ENCODE measurements around the gene NRP1. TPM values are rescaled to one million over a fixed set of nuclear protein-coding genes. Genes with fewer than 3 reads are reported as not detected.
A peak's percentile ranks its signal among the peaks of the same experiment; 100 is the strongest.

Gene NRP1
- polyA plus RNA-seq, 2 of the 4 experiments (the other 2 are of a cell fraction): 121 to 259 TPM

DNA sequence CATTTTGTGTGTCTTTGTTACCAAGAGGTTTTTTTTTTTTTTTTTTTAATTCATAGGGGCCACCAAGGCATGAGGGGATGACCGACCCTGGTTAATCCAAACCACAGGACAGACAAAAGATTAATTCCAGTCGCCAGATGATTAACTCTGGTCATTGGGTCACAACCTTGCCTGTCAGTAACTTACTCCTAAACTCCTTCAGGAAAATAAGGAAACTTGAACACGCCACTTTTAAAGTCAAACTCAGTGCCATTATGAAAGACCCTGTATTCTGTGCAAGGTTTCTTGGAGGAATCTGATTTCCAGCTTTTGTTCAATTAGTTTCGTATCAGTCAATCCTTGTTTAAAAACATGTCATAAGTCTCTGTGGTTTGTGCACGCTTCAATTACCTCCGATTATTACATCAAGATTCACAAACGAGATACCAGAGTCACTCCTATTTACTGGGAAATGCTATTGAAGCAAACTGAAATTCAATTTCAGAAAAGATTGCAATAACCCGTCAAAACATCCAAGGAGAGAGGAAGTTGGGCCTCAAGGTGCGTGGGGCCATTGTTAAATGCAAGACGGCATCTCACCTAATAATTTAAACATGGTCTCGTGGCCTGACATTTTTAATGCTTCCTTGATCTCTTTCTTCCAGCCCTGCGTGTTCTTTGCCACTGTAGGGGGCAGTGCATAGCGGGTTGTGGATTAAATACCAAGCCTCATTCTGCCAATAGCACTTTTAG is 44.0 kb downstream of the NRP1 start:
- ATAC-seq: peak; percentile 65 to 76; a peak in 5 of 6 replicates
- peak; percentile 32 to 57 for DNase-seq (ENCODE audit: low read depth in 1 of 2, low spot score in 1 of 2)
- CTCF ChIA-PET: interaction anchor here (0.6 to 2.6 kb wide), 11 partner anchors 13 to 1347 kb away, joined by 3 to 10 read pairs (median 3); no protein-coding TSS in a partner anchor
- H3K9me3 ChIP-seq: no peaks in the 10 kb centered on the region
- WGBS (ENCODE audit: missing lambda C conversion rate): 30% methylated on average over 13 of the region's 13 CpGs
- no peak for TF ChIP-seq EHF (CRISPR knock-in tag; IDR thresholded peaks at IDR 0.05)
- 0 out of 3 replicates have a peak, but pooled peaks have one; percentile 11 for TF ChIP-seq SMC3 (IDR thresholded peaks at IDR 0.05)
- peak; percentile 41 to 48; a peak in 3 of 5 replicates for TF ChIP-seq RAD21 (conservative IDR thresholded peaks at IDR 0.05 in 1 of 2, IDR thresholded peaks at IDR 0.05 in 1 of 2)
- TF ChIP-seq, protein P1, sequence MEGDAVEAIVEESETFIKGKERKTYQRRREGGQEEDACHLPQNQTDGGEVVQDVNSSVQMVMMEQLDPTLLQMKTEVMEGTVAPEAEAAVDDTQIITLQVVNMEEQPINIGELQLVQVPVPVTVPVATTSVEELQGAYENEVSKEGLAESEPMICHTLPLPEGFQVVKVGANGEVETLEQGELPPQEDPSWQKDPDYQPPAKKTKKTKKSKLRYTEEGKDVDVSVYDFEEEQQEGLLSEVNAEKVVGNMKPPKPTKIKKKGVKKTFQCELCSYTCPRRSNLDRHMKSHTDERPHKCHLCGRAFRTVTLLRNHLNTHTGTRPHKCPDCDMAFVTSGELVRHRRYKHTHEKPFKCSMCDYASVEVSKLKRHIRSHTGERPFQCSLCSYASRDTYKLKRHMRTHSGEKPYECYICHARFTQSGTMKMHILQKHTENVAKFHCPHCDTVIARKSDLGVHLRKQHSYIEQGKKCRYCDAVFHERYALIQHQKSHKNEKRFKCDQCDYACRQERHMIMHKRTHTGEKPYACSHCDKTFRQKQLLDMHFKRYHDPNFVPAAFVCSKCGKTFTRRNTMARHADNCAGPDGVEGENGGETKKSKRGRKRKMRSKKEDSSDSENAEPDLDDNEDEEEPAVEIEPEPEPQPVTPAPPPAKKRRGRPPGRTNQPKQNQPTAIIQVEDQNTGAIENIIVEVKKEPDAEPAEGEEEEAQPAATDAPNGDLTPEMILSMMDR (IDR thresholded peaks at IDR 0.05): peak; percentile 51
- TF ChIP-seq, protein P2, sequence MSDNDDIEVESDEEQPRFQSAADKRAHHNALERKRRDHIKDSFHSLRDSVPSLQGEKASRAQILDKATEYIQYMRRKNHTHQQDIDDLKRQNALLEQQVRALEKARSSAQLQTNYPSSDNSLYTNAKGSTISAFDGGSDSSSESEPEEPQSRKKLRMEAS (IDR thresholded peaks at IDR 0.05): peak; percentile 48; the same call in 1 of the 2 replicates
- no peak for TF ChIP-seq MYC (IDR thresholded peaks at IDR 0.05; ENCODE audit: borderline replicate concordance, low read length)
- H3K27ac ChIP-seq: peak overlapping the region; percentile 75 to 89
- H3K4me1 ChIP-seq: peaks cover 84% of the 10 kb centered on the region
- H3K4me2 ChIP-seq: peak overlapping the region; percentile 68
- FAIRE-seq: peak; percentile 28
- H3K4me3 ChIP-seq: peak overlapping the region; percentile 11; the same call in 1 of the 3 replicates
- POLR2A ChIA-PET: interaction anchor here (1.4 kb wide), 1 partner anchor 17 kb away, joined by 5 read pairs; no protein-coding TSS in a partner anchor

DNA sequence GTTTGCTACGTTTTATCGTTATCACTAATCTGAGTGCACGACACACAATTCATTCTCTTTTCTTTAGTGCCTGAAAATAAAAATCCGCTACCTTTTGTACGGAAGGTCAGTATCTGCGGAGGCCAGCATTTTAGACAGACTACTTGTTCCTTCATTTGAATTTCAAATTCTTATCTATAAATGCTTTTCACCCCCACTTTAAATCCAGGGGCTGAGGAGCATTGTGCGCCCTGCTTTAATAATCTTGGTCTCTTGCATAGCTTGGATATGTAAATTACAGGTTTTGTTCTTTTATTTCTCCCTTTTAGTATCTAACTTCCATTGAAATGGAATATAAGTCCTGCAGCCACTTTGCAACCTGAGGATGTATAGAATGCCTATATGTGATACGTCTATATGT is 44.7 kb downstream of the NRP1 start:
- no peak overlapping the region for H3K4me3 ChIP-seq
- TF ChIP-seq CHD2 (IDR thresholded peaks at IDR 0.05; ENCODE audit: low read length, partially characterized antibody) (no peak), JUNB (IDR thresholded peaks at IDR 0.05) (no peak), FOXS1 (CRISPR knock-in tag; IDR thresholded peaks at IDR 0.05) (no peak), ZC3H11A (IDR thresholded peaks at IDR 0.05) (no peak), HEYL (CRISPR knock-in tag; IDR thresholded peaks at IDR 0.05) (no peak), RNF2 (IDR thresholded peaks at IDR 0.05; ENCODE audit: borderline replicate concordance, low read depth) (no peak), CHD4 (IDR thresholded peaks at IDR 0.05; ENCODE audit: borderline replicate concordance) (no peak), CBX8 (IDR thresholded peaks at IDR 0.05) (no peak), SREBF2 (IDR thresholded peaks at IDR 0.05) (no peak), HDAC2 (IDR thresholded peaks at IDR 0.05) (no peak), POLR2A (IDR thresholded peaks at IDR 0.05; ENCODE audit: low read length) (no peak), GATA3 (IDR thresholded peaks at IDR 0.05; ENCODE audit: borderline replicate concordance) (no peak), EHMT2 (IDR thresholded peaks at IDR 0.05; ENCODE audit: low read depth) (no peak)
- TF ChIP-seq, protein P3, sequence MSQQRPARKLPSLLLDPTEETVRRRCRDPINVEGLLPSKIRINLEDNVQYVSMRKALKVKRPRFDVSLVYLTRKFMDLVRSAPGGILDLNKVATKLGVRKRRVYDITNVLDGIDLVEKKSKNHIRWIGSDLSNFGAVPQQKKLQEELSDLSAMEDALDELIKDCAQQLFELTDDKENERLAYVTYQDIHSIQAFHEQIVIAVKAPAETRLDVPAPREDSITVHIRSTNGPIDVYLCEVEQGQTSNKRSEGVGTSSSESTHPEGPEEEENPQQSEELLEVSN (IDR thresholded peaks at IDR 0.05; ENCODE audit: borderline replicate concordance, low read depth): no peak
- TF ChIP-seq, protein P1 (IDR thresholded peaks at IDR 0.05): no peak
- TF ChIP-seq, protein P4, sequence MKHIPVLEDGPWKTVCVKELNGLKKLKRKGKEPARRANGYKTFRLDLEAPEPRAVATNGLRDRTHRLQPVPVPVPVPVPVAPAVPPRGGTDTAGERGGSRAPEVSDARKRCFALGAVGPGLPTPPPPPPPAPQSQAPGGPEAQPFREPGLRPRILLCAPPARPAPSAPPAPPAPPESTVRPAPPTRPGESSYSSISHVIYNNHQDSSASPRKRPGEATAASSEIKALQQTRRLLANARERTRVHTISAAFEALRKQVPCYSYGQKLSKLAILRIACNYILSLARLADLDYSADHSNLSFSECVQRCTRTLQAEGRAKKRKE (CRISPR knock-in tag; IDR thresholded peaks at IDR 0.05; ENCODE audit: low read depth): no peak
- peaks cover 92% of the 10 kb centered on the region for H3K4me1 ChIP-seq
- H3K9me3 ChIP-seq: no peaks in the 10 kb centered on the region
- FAIRE-seq (no peak), DNase-seq (ENCODE audit: low read depth in 1 of 2, low spot score in 1 of 2) (no peak), ATAC-seq (no peak)
- 94% methylated on average over 8 of the region's 8 CpGs for WGBS (ENCODE audit: missing lambda C conversion rate)
- CTCF ChIA-PET: interaction anchor here (0.6 to 3.2 kb wide), 9 partner anchors 13 to 1348 kb away, joined by 3 to 11 read pairs (median 4); no protein-coding TSS in a partner anchor
- H3K27ac ChIP-seq: peak overlapping the region; percentile 75 to 89; a peak in 4 of 6 replicates
- POLR2A ChIA-PET: no interaction called here
- H3K4me2 ChIP-seq: peak overlapping the region; percentile 68; the same call in 2 of the 3 replicates
